ENCODE results near the gene C12orf56. TPM values are rescaled to one million over a fixed set of nuclear protein-coding genes. Genes with fewer than 3 reads are reported as not detected.
A peak's percentile ranks its signal among the peaks of the same experiment; 100 is the strongest.

Gene C12orf56
- total and polyA plus RNA-seq, 9 of the 15 experiments (the other 6 are each of a cell fraction or from before 2014, with no cell fraction given), result 0.40 to 4.8 (median 1.2) TPM

DNA sequence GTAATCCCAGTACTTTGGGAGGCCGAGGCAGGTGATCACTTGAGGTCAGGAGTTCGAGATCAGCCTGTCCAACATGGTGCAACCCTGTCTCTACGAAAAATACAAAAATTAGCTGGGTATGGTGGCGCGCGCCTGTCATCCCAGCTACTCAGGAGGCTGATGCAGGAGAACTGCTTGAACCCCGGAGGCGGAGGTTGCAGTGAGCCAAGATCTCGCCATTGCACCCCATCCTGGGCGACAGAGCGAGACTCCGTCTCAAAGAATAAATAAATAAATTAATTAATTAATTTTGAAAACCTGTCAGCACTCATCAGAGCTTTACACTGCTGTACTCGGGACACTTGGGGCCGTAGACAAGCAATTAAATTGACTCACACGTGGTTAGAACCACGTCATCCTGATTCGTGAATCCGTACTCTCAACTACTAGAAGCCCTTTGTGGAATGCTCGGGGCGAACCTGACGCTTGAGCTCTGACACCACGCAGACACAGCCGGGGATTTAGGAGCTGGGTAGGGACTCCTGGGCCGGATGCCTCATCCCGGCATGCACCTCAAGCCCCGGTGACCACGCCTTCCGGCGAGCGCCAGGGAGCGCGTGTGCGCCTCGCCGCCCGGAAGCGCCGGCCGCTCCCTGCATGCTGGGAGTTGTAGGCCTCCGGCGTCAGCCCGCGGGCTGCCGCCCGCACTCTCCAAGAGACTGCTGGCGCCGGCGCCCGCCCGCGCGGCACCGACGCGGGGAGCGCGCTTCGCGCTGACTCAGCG is 13.3 kb upstream of the C12orf56 start, which contains the start of gene XPOT (continued):
- TF ChIP-seq, protein P1, sequence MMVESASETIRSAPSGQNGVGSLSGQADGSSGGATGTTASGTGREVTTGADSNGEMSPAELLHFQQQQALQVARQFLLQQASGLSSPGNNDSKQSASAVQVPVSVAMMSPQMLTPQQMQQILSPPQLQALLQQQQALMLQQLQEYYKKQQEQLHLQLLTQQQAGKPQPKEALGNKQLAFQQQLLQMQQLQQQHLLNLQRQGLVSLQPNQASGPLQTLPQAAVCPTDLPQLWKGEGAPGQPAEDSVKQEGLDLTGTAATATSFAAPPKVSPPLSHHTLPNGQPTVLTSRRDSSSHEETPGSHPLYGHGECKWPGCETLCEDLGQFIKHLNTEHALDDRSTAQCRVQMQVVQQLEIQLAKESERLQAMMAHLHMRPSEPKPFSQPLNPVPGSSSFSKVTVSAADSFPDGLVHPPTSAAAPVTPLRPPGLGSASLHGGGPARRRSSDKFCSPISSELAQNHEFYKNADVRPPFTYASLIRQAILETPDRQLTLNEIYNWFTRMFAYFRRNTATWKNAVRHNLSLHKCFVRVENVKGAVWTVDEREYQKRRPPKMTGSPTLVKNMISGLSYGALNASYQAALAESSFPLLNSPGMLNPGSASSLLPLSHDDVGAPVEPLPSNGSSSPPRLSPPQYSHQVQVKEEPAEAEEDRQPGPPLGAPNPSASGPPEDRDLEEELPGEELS (CRISPR knock-in tag; IDR thresholded peaks at IDR 0.05; ENCODE audit: borderline replicate concordance), result no peak
- no peak for TF ChIP-seq ZNF778 (CRISPR knock-in tag; IDR thresholded peaks at IDR 0.05)
- no peak for TF ChIP-seq ZKSCAN3 (CRISPR knock-in tag; IDR thresholded peaks at IDR 0.05)
- TF ChIP-seq, protein P2, sequence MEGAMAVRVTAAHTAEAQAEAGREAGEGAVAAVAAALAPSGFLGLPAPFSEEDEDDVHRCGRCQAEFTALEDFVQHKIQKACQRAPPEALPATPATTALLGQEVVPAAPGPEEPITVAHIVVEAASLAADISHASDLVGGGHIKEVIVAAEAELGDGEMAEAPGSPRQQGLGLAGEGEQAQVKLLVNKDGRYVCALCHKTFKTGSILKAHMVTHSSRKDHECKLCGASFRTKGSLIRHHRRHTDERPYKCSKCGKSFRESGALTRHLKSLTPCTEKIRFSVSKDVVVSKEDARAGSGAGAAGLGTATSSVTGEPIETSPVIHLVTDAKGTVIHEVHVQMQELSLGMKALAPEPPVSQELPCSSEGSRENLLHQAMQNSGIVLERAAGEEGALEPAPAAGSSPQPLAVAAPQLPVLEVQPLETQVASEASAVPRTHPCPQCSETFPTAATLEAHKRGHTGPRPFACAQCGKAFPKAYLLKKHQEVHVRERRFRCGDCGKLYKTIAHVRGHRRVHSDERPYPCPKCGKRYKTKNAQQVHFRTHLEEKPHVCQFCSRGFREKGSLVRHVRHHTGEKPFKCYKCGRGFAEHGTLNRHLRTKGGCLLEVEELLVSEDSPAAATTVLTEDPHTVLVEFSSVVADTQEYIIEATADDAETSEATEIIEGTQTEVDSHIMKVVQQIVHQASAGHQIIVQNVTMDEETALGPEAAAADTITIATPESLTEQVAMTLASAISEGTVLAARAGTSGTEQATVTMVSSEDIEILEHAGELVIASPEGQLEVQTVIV (CRISPR knock-in tag; IDR thresholded peaks at IDR 0.05; ENCODE audit: borderline replicate concordance), result no peak
- TF ChIP-seq, protein P3, sequence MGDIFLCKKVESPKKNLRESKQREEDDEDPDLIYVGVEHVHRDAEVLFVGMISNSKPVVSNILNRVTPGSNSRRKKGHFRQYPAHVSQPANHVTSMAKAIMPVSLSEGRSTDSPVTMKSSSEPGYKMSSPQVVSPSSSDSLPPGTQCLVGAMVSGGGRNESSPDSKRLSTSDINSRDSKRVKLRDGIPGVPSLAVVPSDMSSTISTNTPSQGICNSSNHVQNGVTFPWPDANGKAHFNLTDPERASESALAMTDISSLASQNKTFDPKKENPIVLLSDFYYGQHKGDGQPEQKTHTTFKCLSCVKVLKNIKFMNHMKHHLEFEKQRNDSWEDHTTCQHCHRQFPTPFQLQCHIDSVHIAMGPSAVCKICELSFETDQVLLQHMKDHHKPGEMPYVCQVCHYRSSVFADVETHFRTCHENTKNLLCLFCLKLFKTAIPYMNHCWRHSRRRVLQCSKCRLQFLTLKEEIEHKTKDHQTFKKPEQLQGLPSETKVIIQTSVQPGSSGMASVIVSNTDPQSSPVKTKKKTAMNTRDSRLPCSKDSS (IDR thresholded peaks at IDR 0.05; ENCODE audit: low read depth, partially characterized antibody), result no peak
- no peak for TF ChIP-seq BRCA1 (IDR thresholded peaks at IDR 0.05)
- TF ChIP-seq BRCA1 (CRISPR knock-in tag; IDR thresholded peaks at IDR 0.05), result no peak
- no peak for TF ChIP-seq ZNF431 (CRISPR knock-in tag; IDR thresholded peaks at IDR 0.05)
- TF ChIP-seq, protein P4, sequence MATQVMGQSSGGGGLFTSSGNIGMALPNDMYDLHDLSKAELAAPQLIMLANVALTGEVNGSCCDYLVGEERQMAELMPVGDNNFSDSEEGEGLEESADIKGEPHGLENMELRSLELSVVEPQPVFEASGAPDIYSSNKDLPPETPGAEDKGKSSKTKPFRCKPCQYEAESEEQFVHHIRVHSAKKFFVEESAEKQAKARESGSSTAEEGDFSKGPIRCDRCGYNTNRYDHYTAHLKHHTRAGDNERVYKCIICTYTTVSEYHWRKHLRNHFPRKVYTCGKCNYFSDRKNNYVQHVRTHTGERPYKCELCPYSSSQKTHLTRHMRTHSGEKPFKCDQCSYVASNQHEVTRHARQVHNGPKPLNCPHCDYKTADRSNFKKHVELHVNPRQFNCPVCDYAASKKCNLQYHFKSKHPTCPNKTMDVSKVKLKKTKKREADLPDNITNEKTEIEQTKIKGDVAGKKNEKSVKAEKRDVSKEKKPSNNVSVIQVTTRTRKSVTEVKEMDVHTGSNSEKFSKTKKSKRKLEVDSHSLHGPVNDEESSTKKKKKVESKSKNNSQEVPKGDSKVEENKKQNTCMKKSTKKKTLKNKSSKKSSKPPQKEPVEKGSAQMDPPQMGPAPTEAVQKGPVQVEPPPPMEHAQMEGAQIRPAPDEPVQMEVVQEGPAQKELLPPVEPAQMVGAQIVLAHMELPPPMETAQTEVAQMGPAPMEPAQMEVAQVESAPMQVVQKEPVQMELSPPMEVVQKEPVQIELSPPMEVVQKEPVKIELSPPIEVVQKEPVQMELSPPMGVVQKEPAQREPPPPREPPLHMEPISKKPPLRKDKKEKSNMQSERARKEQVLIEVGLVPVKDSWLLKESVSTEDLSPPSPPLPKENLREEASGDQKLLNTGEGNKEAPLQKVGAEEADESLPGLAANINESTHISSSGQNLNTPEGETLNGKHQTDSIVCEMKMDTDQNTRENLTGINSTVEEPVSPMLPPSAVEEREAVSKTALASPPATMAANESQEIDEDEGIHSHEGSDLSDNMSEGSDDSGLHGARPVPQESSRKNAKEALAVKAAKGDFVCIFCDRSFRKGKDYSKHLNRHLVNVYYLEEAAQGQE (IDR thresholded peaks at IDR 0.05; ENCODE audit: borderline replicate concordance), result no peak
- TF ChIP-seq, protein P4 (CRISPR knock-in tag; IDR thresholded peaks at IDR 0.05; ENCODE audit: low read depth), result no peak
- TF ChIP-seq PYGO2 (tag; IDR thresholded peaks at IDR 0.05), result no peak
- peak; percentile 95 for TF ChIP-seq ETV5 (CRISPR knock-in tag; IDR thresholded peaks at IDR 0.05; ENCODE audit: low read depth)
- TF ChIP-seq CREBBP (IDR thresholded peaks at IDR 0.05; ENCODE audit: low read depth, low read length), result no peak
- no peak for TF ChIP-seq KDM2B (CRISPR knock-in tag; IDR thresholded peaks at IDR 0.05)

Data from K562 (cell line).